ACC112 (cell line): Measurements from ENCODE around the gene RASGRF2.

Experiments
- H2AFZ ChIP-seq: fragments of 200-600 bp; sonication (generic); one replicate; pipeline ENCODE4 v1.6.0; 2017; ENCODE audit warnings: antibody characterized with exemption, low read length; ENCODE audit not compliant: unreplicated experiment
- H3K27ac ChIP-seq: fragments of 200-600 bp; sonication (generic); 2 replicates; pipeline ENCODE4 v1.5.1; 2014; ENCODE audit warnings: low read depth, mild to moderate bottlenecking, antibody characterized with exemption, low read length, moderate library complexity
- H3K27me3 ChIP-seq: fragments of 200-600 bp; sonication (generic); 2 replicates; pipeline ENCODE4 v1.6.1; 2014; ENCODE audit warnings: mild to moderate bottlenecking, antibody characterized with exemption, low read length, moderate library complexity, mixed read lengths; ENCODE audit not compliant: insufficient read depth
- H3K36me3 ChIP-seq: fragments of 200-600 bp; sonication (generic); 2 replicates; pipeline ENCODE4 v1.6.1; 2016; ENCODE audit warnings: mild to moderate bottlenecking, antibody characterized with exemption, low read length, moderate library complexity, mixed read lengths; ENCODE audit not compliant: insufficient read depth
- H3K4me1 ChIP-seq: fragments of 200-600 bp; sonication (generic); one replicate; pipeline ENCODE4 v1.6.1; 2016; ENCODE audit warnings: low read length, mixed read lengths; ENCODE audit not compliant: insufficient read depth, unreplicated experiment, control insufficient read depth
- H3K4me3 ChIP-seq: fragments of 200-600 bp; sonication (generic); 2 replicates; pipeline ENCODE4 v1.5.1; 2014; ENCODE audit warnings: mild to moderate bottlenecking, low read depth, low read length
- H3K79me2 ChIP-seq: fragments of 200-600 bp; sonication (generic); one replicate; pipeline ENCODE4 v1.6.0; 2016; ENCODE audit warnings: low read length; ENCODE audit not compliant: control insufficient read depth, unreplicated experiment, insufficient read depth

Gene RASGRF2

DNA sequence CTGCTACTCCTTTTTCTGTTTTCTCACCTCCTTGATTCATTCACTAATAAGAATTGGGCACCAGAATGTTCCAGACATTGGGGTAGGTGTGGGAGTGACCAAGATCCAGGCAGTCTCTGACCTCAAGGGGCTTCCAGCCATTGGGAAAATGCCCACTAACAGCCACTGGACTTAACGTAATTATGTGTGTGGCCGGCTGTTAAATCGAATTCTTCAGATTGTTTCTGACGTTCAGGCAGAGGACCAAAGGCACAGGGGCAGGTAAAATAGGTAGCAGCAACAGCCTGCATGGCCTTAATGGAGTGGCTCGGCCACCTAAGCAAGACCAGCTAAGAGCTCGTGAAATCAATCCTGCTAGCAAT, 224.6 kb downstream of the RASGRF2 start:
- H2AFZ ChIP-seq, result no peak overlapping the region
- no peak overlapping the region for H3K27ac ChIP-seq
- no peaks in the 10 kb centered on the region for H3K79me2 ChIP-seq
- no peaks in the 10 kb centered on the region for H3K27me3 ChIP-seq
- H3K36me3 ChIP-seq, result no peaks in the 10 kb centered on the region
- no peaks in the 10 kb centered on the region for H3K4me1 ChIP-seq
- no peak overlapping the region for H3K4me3 ChIP-seq

DNA sequence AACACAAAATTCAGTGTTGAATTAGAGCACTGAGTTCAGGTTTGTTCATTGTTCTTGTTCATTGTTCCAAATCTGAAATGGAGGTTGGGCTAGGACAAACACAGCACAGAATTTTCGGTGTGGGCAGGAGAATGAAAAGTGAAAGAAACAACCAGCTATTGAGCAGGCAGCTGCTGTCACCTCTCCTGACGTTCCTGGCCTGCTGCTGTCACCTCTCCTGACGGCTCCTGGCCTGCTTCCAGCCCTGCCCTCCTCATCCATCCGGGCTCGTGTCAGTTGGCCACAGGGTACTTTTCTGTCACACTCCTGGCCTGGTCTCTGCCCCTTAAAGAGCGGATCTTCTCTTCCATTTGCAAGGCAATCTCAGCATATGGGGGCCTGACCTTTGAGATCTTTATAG, 227.7 kb downstream of the RASGRF2 start:
- Histone ChIP-seq H3K79me2 (no peaks in the 10 kb centered on the region), H3K36me3 (no peaks in the 10 kb centered on the region), H2AFZ (no peak overlapping the region), H3K4me3 (no peak overlapping the region), H3K4me1 (no peaks in the 10 kb centered on the region), H3K27ac (no peak overlapping the region), H3K27me3 (0 out of 2 replicates have a peak, but pooled peaks cover 6% of the 10 kb centered on the region)

GRCh38 chr5:81188962-81189361, 228.8 kb downstream of the RASGRF2 start:
- no peak overlapping the region for H2AFZ ChIP-seq
- H3K36me3 ChIP-seq, result no peaks in the 10 kb centered on the region
- H3K27me3 ChIP-seq, result 0 out of 2 replicates have a peak, but pooled peaks cover 6% of the 10 kb centered on the region
- H3K27ac ChIP-seq, result no peak overlapping the region
- H3K4me1 ChIP-seq, result no peaks in the 10 kb centered on the region
- no peaks in the 10 kb centered on the region for H3K79me2 ChIP-seq
- no peak overlapping the region for H3K4me3 ChIP-seq

GRCh38 chr5:81189875-81190498, 229.8 kb downstream of the RASGRF2 start:
- no peak overlapping the region for H3K27ac ChIP-seq
- no peak overlapping the region for H3K4me3 ChIP-seq
- no peaks in the 10 kb centered on the region for H3K79me2 ChIP-seq
- 0 out of 2 replicates have a peak, but pooled peaks cover 6% of the 10 kb centered on the region for H3K27me3 ChIP-seq
- peaks cover 2% of the 10 kb centered on the region for H3K4me1 ChIP-seq
- no peak overlapping the region for H2AFZ ChIP-seq
- H3K36me3 ChIP-seq, result no peaks in the 10 kb centered on the region

- H3K36me3 ChIP-seq, result no peaks in the 10 kb centered on the region
- no peaks in the 10 kb centered on the region for H3K79me2 ChIP-seq
- no peak overlapping the region for H3K27ac ChIP-seq
- H2AFZ ChIP-seq, result no peak overlapping the region
- 0 out of 2 replicates have a peak, but pooled peaks cover 6% of the 10 kb centered on the region for H3K27me3 ChIP-seq
- no peak overlapping the region for H3K4me3 ChIP-seq
- H3K4me1 ChIP-seq, result peaks cover 2% of the 10 kb centered on the region
Measured at GRCh38 chr5:81191726-81192372, 231.7 kb downstream of the RASGRF2 start.

DNA sequence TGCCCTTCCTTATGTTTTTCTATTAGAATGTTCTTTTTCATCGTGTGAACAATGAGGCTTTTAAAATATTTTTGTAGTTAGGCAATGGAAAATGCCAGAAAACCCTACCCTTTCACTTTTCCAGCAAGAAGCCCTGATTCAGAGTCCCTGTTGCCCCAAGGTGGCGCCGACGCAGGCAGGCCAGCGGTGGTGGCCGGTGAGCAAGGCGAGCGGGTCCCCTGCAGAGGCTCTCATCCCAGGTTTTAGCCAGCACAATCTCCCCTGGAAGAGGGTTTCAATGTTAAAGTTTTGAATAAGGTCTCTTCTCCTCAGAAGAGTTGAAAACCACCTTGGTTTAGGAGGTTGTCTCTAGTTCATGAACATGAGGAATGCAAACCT, 232.2 kb downstream of the RASGRF2 start:
- no peaks in the 10 kb centered on the region for H3K36me3 ChIP-seq
- H2AFZ ChIP-seq, result no peak overlapping the region
- H3K4me1 ChIP-seq, result peaks cover 2% of the 10 kb centered on the region
- no peaks in the 10 kb centered on the region for H3K79me2 ChIP-seq
- 0 out of 2 replicates have a peak, but pooled peaks cover 6% of the 10 kb centered on the region for H3K27me3 ChIP-seq
- no peak overlapping the region for H3K4me3 ChIP-seq
- H3K27ac ChIP-seq, result no peak overlapping the region

- Histone ChIP-seq H3K27me3 (0 out of 2 replicates have a peak, but pooled peaks cover 6% of the 10 kb centered on the region), H3K4me3 (peak overlapping the region; percentile 60), H3K4me1 (peaks cover 2% of the 10 kb centered on the region), H3K27ac (no peak overlapping the region), H3K36me3 (no peaks in the 10 kb centered on the region), H3K79me2 (no peaks in the 10 kb centered on the region), H2AFZ (peak overlapping the region; percentile 93)
Measured at GRCh38 chr5:81194633-81195334, 234.6 kb downstream of the RASGRF2 start.

DNA sequence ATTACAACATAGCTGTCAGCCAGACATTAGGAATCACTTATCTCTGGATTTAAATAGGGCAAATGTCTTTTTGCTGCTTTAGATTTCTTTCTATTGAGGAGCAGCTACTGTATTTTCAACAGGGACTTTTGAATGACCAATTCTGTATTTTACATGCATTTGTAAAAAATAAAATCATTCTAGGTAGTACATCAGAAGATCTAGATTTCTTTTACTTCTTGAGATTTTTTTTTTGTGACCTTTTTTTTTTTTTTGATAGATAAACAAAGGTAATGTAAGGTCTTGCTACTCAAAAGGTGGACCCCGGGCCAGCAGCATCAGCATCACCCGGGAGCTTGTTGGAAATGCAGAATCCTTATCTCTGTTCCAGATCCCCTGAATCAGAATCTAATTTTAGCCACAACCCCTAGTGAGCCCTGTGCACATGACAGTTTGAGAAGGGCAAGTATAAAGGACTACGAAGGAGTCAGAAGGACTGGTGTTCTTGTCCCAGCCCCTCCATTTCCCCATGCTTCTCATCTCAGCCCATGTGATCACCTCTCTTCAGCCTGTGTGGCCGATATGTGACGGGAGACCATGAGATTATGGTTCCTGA, 235.3 kb downstream of the RASGRF2 start:
- Histone ChIP-seq H3K4me3 (no peak overlapping the region), H2AFZ (no peak overlapping the region), H3K27ac (no peak overlapping the region), H3K36me3 (no peaks in the 10 kb centered on the region), H3K79me2 (no peaks in the 10 kb centered on the region), H3K4me1 (peaks cover 2% of the 10 kb centered on the region), H3K27me3 (0 out of 2 replicates have a peak, but pooled peaks cover 6% of the 10 kb centered on the region)

GRCh38 chr5:81202655-81203054, 242.5 kb downstream of the RASGRF2 start:
- H3K27ac ChIP-seq, result no peak overlapping the region
- H2AFZ ChIP-seq, result no peak overlapping the region
- no peaks in the 10 kb centered on the region for H3K36me3 ChIP-seq
- no peak overlapping the region for H3K4me3 ChIP-seq
- no peaks in the 10 kb centered on the region for H3K4me1 ChIP-seq
- H3K79me2 ChIP-seq, result no peaks in the 10 kb centered on the region
- no peaks in the 10 kb centered on the region for H3K27me3 ChIP-seq

DNA sequence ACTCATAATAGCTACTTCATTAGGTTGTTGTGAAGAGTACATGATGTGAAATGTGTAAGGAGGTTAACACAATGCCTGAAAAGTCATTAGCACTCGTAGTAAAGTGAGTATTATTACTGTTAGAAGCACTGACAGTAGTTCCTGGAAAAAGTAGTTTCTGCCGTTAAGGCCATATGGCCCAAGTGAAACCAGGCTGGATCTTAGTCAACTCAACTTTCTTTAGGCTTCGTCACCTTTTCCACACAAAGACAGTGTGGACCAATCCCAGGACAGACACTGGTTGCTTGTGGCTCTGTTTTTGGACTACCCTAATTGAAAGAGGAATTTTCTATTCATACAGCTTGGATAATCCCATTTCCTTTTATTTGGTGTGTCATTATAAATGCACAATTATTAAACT, 243.6 kb downstream of the RASGRF2 start:
- Histone ChIP-seq H3K4me1 (no peaks in the 10 kb centered on the region), H3K4me3 (no peak overlapping the region), H3K27ac (no peak overlapping the region), H3K36me3 (no peaks in the 10 kb centered on the region), H3K79me2 (no peaks in the 10 kb centered on the region), H3K27me3 (no peaks in the 10 kb centered on the region), H2AFZ (no peak overlapping the region)
